Measurements from ENCODE around the gene PPDPF.

DNA sequence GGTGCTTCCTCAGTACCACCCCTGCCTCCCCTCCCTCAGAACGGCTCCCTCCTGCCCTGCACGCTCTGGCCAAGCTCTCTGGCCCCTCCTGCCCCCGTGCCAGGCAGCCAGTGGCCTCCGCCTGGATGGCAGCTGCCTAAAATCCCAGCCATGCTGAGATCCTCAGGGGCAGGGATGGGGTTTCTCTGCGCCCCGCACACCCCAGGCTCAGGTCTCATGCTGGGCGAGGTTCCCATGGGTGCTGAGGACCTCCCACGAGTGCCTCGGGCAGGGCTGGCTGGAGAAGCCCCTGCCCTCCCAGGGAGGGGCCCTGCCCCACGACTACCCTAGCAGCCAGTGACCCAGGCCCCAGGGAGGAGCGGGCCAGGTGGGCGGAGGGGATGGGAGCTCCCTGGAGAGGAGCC lies 13.9 kb downstream of the PPDPF start:
- TF ChIP-seq, protein P1, sequence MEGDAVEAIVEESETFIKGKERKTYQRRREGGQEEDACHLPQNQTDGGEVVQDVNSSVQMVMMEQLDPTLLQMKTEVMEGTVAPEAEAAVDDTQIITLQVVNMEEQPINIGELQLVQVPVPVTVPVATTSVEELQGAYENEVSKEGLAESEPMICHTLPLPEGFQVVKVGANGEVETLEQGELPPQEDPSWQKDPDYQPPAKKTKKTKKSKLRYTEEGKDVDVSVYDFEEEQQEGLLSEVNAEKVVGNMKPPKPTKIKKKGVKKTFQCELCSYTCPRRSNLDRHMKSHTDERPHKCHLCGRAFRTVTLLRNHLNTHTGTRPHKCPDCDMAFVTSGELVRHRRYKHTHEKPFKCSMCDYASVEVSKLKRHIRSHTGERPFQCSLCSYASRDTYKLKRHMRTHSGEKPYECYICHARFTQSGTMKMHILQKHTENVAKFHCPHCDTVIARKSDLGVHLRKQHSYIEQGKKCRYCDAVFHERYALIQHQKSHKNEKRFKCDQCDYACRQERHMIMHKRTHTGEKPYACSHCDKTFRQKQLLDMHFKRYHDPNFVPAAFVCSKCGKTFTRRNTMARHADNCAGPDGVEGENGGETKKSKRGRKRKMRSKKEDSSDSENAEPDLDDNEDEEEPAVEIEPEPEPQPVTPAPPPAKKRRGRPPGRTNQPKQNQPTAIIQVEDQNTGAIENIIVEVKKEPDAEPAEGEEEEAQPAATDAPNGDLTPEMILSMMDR (IDR thresholded peaks at IDR 0.05; ENCODE audit: insufficient read depth, low read length), result no peak
- TF ChIP-seq, protein P2, sequence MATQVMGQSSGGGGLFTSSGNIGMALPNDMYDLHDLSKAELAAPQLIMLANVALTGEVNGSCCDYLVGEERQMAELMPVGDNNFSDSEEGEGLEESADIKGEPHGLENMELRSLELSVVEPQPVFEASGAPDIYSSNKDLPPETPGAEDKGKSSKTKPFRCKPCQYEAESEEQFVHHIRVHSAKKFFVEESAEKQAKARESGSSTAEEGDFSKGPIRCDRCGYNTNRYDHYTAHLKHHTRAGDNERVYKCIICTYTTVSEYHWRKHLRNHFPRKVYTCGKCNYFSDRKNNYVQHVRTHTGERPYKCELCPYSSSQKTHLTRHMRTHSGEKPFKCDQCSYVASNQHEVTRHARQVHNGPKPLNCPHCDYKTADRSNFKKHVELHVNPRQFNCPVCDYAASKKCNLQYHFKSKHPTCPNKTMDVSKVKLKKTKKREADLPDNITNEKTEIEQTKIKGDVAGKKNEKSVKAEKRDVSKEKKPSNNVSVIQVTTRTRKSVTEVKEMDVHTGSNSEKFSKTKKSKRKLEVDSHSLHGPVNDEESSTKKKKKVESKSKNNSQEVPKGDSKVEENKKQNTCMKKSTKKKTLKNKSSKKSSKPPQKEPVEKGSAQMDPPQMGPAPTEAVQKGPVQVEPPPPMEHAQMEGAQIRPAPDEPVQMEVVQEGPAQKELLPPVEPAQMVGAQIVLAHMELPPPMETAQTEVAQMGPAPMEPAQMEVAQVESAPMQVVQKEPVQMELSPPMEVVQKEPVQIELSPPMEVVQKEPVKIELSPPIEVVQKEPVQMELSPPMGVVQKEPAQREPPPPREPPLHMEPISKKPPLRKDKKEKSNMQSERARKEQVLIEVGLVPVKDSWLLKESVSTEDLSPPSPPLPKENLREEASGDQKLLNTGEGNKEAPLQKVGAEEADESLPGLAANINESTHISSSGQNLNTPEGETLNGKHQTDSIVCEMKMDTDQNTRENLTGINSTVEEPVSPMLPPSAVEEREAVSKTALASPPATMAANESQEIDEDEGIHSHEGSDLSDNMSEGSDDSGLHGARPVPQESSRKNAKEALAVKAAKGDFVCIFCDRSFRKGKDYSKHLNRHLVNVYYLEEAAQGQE (IDR thresholded peaks at IDR 0.05; ENCODE audit: insufficient replicate concordance, low read depth), result no peak

All from HL-60 (cell line).